Glomerular endothelial cell (primary cell): ENCODE results near the gene SPATA16. TPM values are rescaled to one million over a fixed set of nuclear protein-coding genes. Genes with fewer than 3 reads are reported as not detected.
"Not testable (repeated sequence)": the region's sequence is repeated elsewhere in the genome, so short reads cannot be mapped to it uniquely, and the experiment has no call there.

ENCODE experiments used
- DNase-seq: peaks from one replicate; pipeline ENCODE4 v3.0.0-alpha.2; 2011; ENCODE audit warnings: low read depth, low spot score; ENCODE audit errors: extremely low read depth
- total RNA-seq: library from RNA; depleted of rRNA; stranded (reverse); fragments of >200 nt; gene quantifications from 2 replicates; pipeline ENCODE4 v1.2.3, GENCODE V29; 2015

The SPATA16 gene
- total RNA-seq, 1 donor from 2014 or later, result not detected

DNA sequence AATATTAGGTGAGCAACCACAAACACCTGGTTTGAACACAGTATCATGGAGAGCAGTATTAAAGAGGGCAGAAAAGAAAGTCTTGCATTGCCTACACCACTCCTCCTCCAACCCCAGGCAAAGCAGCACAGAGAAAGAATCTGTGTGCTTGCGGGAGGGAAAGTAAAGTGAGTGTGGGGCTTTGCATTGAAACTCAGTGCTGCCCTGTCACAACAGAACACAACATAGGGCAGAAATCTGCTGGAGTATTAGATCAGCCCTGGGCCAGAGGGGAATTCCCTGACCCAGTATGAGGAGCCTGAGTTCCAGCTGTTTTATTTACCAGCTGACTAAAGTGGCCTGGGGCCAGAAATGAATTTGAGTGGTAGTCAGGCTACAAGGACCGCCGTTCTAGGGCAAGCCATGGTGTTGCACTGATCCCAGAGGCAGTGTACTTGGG lies 75.5 kb downstream of the SPATA16 start:
- DNase-seq, result no peak

DNA sequence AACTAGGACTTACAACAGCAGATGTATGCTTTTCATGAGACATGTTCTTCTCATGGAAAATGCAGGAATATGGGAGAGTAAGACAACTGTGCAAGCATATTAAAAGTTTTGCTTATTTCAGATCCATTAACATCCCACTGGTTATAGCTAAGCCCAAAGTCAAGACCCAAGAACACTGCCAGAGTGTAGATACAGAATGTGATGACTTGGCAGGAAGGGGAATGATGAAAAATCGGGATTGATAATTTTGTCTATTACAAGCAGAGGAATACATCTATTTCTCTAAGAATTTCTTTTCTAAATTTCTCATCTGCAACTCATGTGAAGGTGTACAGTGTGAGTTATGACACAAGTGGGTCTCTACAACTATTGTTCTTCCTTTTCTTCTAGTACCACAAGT lies 76.4 kb downstream of the SPATA16 start:
- no peak for DNase-seq

DNA sequence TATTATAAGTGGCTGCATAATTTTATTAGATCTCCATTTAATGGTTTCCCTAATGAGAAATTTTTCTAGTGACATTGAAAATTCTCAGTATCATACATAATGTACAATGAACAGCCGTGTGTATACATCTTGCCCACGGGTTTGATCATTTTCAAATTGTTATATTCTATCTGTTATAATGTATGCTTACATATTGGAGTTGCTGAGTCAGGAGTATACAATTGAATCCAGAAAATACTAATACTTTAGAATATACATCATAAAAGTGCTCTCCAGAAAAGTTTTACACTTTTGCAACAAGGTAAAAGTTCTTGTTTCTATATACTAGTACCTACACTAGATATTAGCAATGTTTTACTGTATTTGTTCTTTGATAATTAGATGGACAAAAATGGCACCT lies 82.8 kb downstream of the SPATA16 start:
- DNase-seq, result no peak

DNA sequence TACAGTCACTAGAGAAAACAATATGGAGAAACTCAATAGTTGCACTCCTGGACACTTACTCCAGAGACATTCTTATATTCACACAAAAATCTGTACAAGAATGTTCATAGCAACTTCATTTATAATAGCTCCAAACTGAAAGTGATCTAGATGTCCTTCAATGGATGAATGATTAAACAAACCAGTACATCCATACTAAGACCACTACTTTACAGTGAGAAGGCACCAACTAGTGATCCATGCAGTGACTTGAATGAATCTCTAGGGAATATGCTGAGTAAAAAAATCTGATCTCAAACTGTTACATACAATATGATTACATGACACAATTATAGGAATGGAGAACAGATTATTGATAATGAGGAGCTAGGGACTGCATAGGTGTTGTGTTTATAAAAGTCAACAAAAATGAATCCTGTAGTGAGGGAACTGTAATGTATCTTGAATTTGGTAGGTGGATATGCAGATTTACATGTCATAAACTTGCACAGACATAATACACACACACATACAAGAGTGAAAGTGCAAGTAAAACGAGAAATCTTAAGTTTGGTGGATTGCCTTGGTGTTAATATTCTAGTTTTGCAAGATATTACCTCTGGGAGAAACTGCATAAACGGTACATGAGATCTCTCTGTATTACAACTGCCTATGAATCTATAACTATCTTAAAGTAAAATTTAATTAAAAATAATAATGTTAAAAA lies 85.7 kb downstream of the SPATA16 start:
- no peak for DNase-seq

DNA sequence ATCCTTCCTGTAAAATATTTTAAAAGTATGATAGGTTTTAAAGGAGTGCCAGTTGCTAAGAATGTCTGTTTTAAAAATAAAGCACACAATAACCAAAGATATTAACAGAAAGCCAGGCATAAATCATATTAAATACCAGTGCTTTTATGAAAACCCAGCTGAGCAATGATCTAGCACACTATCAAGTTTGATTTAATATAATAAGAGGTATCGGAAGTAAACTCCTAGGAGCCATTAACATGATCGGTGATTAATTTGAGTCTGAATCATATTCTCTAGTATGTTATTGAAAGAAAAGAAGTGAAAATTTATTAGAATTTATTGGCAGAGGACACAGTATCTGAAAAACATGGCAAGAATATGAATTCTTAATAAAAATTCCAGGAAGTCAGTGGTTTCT lies 91.7 kb downstream of the SPATA16 start:
- DNase-seq, result no peak

DNA sequence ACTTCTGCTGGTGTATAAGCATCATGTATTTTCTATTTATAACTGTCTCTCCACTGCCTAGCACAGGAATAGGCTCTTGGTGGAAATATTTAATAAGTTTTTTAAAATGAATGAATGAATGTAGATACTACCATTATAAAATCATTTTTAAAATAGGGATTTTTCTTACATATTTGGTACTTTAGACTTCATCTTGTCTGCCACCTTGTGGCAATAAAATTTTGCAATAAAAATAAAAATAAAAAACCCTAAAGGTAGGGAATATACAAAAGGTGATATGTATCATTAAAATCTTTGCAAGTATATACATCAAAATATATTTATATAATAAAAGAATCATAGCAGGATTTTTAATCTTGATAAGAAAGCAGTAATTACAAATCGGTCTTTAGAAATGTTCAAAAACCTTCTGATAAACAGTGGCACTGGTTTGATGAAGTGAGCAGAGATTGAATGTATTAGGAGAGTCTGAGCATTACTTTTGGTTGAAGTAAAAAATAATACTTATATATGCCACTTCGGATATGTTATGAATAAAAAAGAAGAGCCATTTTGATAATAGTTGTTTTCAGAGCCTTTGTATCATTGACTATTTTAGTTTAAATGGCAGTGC lies 95.2 kb downstream of the SPATA16 start:
- no peak for DNase-seq

DNA sequence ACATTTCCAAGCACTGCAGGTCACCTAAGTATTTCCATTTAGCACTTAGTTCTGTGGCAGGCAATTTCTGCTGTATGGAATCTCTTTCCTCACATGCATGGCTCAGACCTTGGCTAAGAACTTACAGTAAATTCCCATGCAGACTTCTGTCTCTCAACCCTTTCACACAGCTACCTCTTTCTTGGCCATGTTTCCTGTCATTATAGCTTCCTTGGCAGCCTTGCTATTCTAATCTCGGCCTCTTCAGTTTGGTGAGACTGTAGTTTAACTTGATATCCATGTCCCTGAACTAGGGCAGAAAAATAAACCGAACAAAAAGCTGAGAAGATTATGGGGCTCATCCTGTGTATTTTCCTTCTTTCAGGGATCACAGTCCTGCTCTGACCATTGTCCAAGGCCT lies 96.0 kb downstream of the SPATA16 start:
- no peak for DNase-seq

DNA sequence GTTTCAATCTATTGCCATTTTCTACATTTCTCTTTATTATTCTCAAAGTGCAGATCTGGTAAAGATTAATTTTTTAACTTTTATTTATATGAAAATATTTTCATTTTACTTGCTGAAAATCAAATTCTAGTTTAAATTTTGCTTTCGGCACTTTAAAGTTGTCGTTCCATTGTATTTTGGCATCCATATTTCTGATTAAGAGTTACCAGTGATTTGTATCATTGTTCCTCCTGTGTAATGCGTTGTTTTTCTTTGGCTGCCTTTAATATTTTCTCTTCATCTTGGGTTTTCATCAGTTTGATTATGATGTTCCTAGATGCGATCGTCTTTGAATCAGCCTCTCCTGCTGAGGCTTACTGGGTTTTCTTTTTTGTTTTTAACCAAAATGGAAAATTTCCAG lies 97.3 kb downstream of the SPATA16 start:
- DNase-seq, result no peak

DNA sequence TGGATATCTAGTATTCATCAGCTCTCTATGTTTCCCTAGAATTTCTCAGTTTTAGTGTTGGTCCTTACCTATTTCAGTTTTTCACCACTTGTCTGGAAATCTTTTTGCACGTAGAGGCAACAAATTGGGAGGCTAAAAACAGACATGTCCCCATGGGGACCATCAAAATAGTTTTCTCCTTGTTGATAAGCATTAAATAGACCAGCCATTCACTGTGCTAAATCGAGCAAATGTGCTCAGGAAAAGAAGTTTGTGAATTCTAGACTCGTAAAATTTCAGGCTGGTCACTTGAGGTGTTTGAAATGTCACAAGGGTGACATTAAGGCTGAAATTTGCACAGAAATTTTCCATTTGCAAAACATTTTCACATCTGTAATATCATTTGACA lies 102.6 kb downstream of the SPATA16 start:
- DNase-seq, result no peak

DNA sequence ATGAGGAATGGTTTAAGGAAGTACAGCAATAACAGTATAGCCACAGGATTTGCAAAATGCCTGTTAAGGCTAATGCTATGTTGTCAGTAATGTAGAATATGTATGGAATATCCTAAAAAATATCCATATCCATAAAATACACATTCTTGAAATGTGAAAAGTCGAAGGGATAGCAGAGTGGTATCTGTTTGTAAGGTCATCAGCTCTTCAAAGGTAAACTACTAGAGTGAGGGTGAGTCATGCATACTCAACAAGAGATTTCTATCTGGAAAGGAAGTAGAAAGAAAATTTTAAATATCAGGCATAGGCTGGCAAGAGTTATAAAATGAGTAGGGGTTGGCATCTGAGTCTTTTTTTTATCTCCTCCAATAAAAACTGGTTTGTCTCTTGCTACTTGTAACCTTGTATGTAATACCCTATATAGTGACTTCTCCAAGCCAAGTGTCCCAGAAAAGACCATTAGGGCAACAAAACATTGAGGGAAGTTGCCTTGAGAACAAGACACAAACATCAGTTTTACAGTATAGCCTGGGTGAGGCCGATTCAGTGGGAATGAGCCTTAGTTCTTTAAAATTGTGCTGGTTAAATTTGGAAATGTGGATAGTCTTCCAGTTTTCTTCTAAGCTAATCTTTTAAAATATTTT lies 103.1 kb downstream of the SPATA16 start:
- no peak for DNase-seq

DNA sequence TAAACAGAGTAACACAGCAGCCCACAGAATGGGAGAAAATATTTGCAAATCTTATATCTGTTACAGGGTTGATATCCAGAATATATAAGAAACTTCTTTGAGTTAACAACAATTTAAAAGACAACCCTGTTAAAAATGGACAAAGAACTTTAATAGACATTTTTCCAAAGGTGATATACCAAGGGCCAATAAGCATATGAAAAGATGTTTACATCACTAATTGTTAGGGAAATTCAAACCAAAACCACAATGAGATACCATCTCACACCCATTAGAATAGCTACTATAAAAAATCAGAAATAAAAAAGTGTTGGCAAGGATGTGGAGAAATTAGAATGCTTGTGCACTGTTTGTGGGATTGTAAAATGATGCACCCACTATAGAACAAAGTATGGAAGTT lies 110.8 kb downstream of the SPATA16 start:
- no peak for DNase-seq

DNA sequence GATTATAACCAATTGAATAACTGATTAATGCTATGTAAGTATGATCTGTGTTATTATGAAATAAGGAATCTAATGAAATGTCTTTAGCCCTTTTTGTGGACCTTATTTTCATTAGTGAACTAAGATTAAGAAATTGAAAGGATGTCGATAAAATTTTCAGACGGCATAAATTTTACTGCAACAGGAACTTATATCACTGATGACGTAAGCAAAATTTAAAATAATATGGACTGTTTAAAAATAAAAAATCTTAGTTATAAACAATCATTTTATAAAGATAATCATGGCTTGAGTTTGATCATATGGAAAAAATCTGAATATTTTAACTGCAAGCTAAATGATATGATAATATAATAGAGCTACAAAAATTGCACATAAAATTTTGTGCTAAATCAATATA lies 112.7 kb downstream of the SPATA16 start:
- no peak for DNase-seq

DNA sequence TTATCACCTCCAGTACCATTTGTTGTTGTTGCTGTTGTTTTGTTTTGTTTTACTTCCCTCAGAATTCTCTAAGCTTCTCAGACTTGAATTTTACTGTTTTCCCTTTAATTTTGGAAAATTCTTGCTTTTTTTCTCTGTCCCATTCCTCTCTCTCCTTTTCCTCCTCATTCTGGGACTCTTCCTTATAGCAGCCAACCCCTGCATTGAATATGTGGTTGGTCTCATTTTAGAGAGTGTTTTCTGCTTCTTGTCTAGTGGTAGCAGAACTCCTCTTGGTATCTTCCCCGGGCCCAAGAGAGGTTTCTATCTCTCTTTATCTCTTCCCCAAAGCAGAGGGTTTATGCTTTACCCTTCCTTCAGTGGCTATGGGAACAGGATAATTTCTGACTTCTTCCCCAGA lies 113.6 kb downstream of the SPATA16 start:
- DNase-seq, result no peak

DNA sequence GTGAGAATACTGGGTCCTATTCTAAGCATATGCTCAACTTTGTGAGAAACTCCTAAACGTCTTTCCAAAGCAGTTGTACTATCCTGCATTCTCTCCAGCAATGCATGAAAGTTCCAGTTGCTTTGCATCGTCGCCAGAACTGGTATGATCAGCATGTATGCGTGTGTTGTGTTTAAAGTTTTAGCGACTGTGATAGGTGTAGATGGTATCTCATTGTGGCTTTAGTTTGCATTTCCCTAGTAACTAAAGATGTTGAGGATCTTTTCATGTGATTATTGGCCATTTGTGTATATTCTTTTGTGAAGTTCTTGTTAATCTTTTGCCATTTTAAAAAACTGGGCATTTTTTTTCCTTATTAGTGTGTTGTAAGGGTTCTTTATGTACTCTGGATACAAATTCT lies 115.1 kb downstream of the SPATA16 start:
- DNase-seq, result no peak

DNA sequence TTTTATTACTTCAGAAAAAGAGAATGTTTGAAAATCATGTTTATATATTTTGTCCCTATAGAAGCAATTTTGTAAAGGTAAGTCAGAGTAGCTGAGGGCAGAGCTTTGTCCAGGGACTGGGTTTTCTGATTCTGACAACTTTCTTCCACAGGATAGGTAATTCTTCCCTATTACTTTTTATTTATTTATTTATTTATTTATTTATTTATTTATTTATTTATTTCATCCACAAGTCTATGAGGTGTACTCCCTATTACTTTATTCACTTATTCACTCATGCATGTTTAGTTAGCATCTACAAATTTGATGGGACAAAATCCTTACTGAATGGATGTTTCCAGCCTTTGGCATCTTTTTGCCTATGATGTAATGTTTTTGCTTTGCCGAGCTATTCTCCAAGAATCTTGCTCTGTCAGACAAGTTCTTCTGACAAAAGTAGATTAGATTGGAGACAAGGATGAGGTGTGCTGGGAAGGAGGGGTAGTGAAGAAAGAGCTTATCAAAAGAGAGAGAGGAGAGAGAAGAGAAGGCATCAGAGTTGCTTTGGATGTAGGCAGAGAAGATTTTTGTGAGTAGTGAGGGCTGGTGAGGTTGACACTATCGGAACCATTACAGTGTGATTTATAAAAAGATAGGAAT lies 119.4 kb downstream of the SPATA16 start:
- no peak for DNase-seq

DNA sequence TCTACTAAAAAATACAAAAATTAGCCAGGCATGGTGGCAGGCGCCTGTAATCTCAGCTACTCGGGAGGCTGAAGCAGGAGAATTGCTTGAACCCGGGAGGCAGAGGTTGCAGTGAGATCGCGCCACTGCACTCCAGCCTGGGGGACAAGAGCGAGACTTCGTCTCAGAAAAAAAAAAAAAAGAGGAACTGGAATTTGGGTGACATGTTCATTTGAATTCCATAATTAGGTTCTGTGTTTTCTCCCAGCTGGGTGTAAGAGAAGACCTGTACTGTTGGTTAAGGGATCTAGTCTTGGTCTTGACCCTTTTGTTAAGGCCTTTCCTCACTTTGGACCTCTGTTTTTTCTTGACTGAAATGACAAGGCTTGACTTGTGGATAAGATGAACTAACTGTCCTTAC lies 120.9 kb downstream of the SPATA16 start:
- not testable (repeated sequence) for DNase-seq

DNA sequence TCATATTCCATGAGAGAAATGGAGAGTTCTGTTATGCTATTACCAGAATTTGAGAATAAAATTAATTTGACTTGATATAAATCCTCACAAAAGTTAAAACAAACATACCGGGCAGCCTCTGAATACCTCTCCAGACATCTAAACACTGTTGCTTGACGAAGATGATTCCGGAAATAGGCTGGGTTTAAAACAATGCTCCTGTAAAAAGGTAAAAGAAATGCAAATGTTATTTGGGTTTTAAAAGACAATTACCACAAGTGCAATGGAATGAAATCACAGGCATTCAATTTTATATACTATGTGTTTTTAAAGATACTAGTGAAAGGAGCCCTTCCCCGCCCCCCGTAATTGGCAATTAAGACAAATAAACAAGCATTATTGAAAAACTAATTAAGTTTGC lies 121.7 kb downstream of the SPATA16 start:
- DNase-seq, result no peak

DNA sequence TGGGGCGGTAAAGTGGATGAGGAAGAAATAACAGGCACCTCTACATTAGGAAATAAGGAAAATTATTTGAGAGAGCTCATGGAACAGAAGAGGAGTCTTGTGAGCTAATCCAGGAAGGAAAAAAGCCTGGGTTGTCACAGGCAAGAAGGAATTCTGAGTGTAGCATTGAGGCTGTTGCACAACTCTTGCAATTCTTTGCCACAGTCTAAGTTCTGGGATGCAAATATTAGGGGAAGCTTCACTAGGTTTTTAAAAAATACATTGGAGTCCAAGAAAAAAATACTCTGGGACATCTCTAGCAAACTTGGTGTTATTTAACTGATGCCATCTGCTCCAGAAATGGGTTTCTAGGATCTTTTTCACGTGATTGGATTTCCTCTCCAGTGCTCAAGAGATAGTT lies 122.3 kb downstream of the SPATA16 start:
- no peak for DNase-seq

DNA sequence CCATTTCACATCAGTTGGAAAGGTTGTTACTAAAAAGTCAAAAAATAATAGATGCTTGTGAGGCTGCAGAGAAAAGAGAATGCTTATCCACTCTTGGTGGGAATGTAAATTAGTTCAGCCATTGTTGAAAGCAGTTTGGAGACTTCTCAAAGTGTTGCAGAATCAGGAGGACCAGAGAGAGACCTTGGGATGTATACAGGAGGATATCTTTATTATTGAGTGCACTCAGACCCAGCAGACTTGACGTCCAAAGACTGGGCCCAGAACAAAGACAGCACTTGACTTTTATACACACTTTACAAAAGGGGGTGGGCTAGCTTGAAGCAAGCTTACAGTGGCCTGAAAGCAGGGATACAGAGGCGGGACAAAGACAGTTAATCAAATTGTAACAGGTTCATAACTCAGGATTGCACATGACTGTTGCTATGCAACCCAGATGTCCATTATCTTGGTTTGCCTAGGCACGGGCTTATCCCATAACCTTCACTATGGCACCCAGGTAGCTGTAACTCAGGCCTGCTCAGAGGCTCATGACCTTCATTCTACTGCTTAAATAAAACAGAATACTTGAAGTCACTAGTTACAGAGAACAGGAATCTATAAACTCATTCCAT lies 127.7 kb downstream of the SPATA16 start:
- DNase-seq, result no peak

DNA sequence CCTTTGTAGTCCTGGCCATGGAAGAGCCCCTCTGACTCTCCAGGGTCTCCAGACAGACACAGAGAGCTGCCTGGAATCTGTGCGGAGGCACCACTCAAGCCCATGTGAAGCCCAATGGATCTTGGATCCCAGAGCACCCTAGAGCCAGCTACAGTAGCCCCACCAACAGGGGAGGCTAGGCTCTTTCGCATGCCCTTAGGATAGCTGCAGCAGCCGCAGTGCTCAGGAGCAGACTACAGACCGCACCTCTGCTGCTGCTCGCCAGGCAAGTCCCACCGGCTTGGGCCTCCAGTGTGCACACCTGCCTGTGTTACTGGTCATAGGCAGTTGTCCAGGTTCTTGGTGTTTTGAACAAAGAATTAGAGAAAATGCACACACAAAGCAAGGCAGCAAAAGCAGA lies 131.6 kb downstream of the SPATA16 start:
- DNase-seq, result no peak

DNA sequence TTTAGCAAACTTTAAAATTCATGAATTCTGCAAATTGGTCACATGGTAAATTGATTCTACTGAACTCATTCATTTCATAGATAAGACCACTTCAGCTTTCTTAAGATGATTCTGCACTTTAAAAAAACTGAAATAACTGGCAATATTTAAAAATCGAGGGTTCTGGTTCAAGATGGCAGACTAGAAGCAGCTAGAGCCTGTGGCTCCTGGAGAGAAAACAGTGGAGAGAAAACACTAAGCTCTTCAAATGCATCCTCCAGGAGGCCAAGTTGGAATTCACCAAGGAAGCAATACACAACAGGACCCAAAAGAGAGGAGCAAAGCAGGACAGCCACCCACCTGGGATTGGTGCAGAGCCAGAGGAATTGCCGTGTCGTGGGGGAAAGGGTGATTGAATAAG lies 132.1 kb downstream of the SPATA16 start:
- no peak for DNase-seq
